Erythroblast (primary cell): ENCODE measurements around the gene NAPB.

Source experiments
- GATA1 ChIP-seq: IDR thresholded peaks from 2 replicates; pipeline ENCODE4 v1.6.1; 2011; ENCODE audit warnings: low read depth, mild to moderate bottlenecking, control low read depth, low read length, moderate library complexity
- POLR2A ChIP-seq: IDR thresholded peaks from 2 replicates; pipeline ENCODE4 v1.6.1; 2011; ENCODE audit warnings: mild to moderate bottlenecking, low read length

DNA sequence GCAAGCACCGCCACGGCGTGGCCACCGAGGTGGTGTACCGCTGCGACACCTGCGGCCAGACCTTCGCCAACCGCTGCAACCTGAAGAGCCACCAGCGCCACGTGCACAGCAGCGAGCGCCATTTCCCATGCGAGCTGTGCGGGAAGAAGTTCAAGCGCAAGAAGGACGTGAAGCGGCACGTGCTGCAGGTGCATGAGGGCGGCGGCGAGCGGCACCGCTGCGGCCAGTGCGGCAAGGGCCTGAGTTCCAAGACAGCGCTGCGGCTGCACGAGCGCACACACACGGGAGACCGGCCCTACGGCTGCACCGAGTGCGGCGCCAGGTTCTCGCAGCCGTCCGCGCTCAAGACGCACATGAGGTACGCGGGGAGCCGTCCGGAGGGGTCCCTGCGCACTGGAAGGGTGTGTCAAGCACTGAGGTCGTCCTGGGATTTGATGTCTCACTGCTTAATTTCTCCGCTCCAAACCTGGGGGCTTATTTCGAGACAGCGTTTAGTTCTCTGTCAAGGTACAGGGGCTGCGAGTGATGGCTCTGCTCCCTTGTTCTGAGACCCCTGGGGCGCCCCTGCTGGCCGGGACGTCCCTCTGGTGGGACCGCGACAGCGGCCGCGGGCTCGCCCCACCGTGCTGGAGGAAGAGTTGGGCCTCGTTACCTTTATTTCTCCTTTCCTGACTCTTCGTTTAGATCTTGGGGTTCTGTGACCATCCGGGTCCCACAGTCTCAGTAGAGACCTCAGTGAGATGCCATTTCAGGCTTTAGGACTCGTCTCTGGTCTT lies 55.7 kb downstream of the NAPB start:
- no peak for TF ChIP-seq POLR2A
- TF ChIP-seq GATA1 = no peak
